GM12875 (cell line): ENCODE measurements around the gene PSMB9.

Source experiments
- H3K4me3 ChIP-seq: one replicate; pipeline ENCODE4 v1.5.1; 2011; ENCODE audit warnings: low read depth, low read length, control low read depth
- CTCF ChIP-seq: IDR thresholded peaks from 2 replicates; pipeline ENCODE4 v1.5.1; 2011; ENCODE audit warnings: low read depth, mild to moderate bottlenecking, control low read depth, inconsistent platforms, low read length, moderate library complexity, borderline replicate concordance; ENCODE audit not compliant: insufficient read depth

The PSMB9 gene

GRCh38 chr6:32839356-32839755, 14.6 kb upstream of the PSMB9 start:
- no peak overlapping the region for H3K4me3 ChIP-seq
- TF ChIP-seq CTCF: no peak

- no peak overlapping the region for H3K4me3 ChIP-seq
- no peak for TF ChIP-seq CTCF
Measured at GRCh38 chr6:32840604-32841246, 13.3 kb upstream of the PSMB9 start.

GRCh38 chr6:32842021-32842650, 11.9 kb upstream of the PSMB9 start:
- TF ChIP-seq CTCF: no peak
- peak overlapping the region; percentile 67 for H3K4me3 ChIP-seq

GRCh38 chr6:32842690-32843089, 11.3 kb upstream of the PSMB9 start:
- peak overlapping the region; percentile 67 for H3K4me3 ChIP-seq
- no peak for TF ChIP-seq CTCF

- peak overlapping the region; percentile 67 for H3K4me3 ChIP-seq
- no peak for TF ChIP-seq CTCF
Measured at GRCh38 chr6:32843331-32843978, 10.5 kb upstream of the PSMB9 start.

GRCh38 chr6:32843979-32844838, 9.8 kb upstream of the PSMB9 start, which contains the start of gene PSMB8:
TSS of gene PSMB8 (minus strand) at chr6:32844047. CDS start at chr6:32843996, 51 bp downstream.
- H3K4me3 ChIP-seq: peak within 1 kb of the TSS; percentile 67
- no peak for TF ChIP-seq CTCF
